Measurements from ENCODE around the gene CPT1B.

CPT1B gene

GRCh38 chr22:50576806-50577696 lies 1.2 kb downstream of the CPT1B start:
- Histone ChIP-seq H3K9me3 (replicated peaks in 1 of 2; ENCODE audit: control insufficient read depth in 2 of 2, insufficient read depth in 1 of 2, low read depth in 1 of 2, low read length in 2 of 2) (no peaks in the 10 kb centered on the region), H3K18ac (ENCODE audit: low read length) (no peak overlapping the region), H3K14ac (ENCODE audit: low read length) (no peak overlapping the region), H2BK5ac (ENCODE audit: low read length) (no peak overlapping the region), H3K79me1 (ENCODE audit: low read depth, low read length) (peaks cover 8% of the 10 kb centered on the region), H2AFZ (ENCODE audit: low read length) (no peak overlapping the region), H3K27me3 (ENCODE audit: control insufficient read depth in 3 of 3, insufficient read depth in 3 of 3, low read depth in 1 of 3, low read length in 3 of 3) (no peaks in the 10 kb centered on the region), H2AK5ac (ENCODE audit: low read depth, low read length) (no peak overlapping the region), H4K91ac (ENCODE audit: low read depth, low read length, poor library complexity) (no peak overlapping the region), H2BK12ac (ENCODE audit: low read length) (no peak overlapping the region), H3K4ac (ENCODE audit: low read length) (no peak overlapping the region), H3K9ac (ENCODE audit: low read depth, low read length, poor library complexity) (no peak overlapping the region), H3K4me3 (ENCODE audit: low read length in 2 of 2) (no peak overlapping the region), H3K4me1 (ENCODE audit: control insufficient read depth in 2 of 2, insufficient read depth in 1 of 2, low read depth in 1 of 2, low read length in 2 of 2) (peaks cover 0 to 4% of the 10 kb centered on the region in 2 donors), H3K4me2 (ENCODE audit: insufficient read depth, low read length, poor library complexity, severe bottlenecking) (no peak overlapping the region), H4K8ac (ENCODE audit: low read depth, low read length) (peak overlapping the region; percentile 72), H3K36me3 (replicated peaks in 1 of 2; ENCODE audit: control insufficient read depth in 2 of 2, insufficient read depth in 2 of 2, low read length in 2 of 2) (peaks cover 50 to 66% of the 10 kb centered on the region in 2 donors), H2BK120ac (ENCODE audit: low read depth, low read length) (no peak overlapping the region), H3K27ac (replicated peaks; ENCODE audit: low read length) (no peak overlapping the region), H2BK15ac (ENCODE audit: low read length) (no peak overlapping the region), H3K23ac (ENCODE audit: low read depth, low read length, poor library complexity) (peak overlapping the region; percentile 70)
- no peak for DNase-seq (ENCODE audit: low spot score)
- no CpG with 5 or more reads among the region's 18 CpGs for WGBS, 2 donors (ENCODE audit: extremely low coverage in 2 of 2, insufficient read length in 2 of 2, insufficient replicate concordance in 1 of 2)

- H3K4ac ChIP-seq (ENCODE audit: low read length), result no peak overlapping the region
- no peak overlapping the region for H2BK12ac ChIP-seq (ENCODE audit: low read length)
- H2BK5ac ChIP-seq (ENCODE audit: low read length), result no peak overlapping the region
- H3K4me3 ChIP-seq (ENCODE audit: low read length in 2 of 2), result no peak overlapping the region
- H2BK120ac ChIP-seq (ENCODE audit: low read depth, low read length), result no peak overlapping the region
- H3K79me1 ChIP-seq (ENCODE audit: low read depth, low read length), result peaks cover 4% of the 10 kb centered on the region
- no peaks in the 10 kb centered on the region for H3K4me1 ChIP-seq (ENCODE audit: control insufficient read depth in 2 of 2, insufficient read depth in 1 of 2, low read depth in 1 of 2, low read length in 2 of 2)
- no peak overlapping the region for H3K27ac ChIP-seq (replicated peaks; ENCODE audit: low read length)
- no peak overlapping the region for H3K23ac ChIP-seq (ENCODE audit: low read depth, low read length, poor library complexity)
- H4K91ac ChIP-seq (ENCODE audit: low read depth, low read length, poor library complexity), result no peak overlapping the region
- H3K9ac ChIP-seq (ENCODE audit: low read depth, low read length, poor library complexity), result no peak overlapping the region
- no CpG with 5 or more reads among the region's 5 CpGs for WGBS, 2 donors (ENCODE audit: extremely low coverage in 2 of 2, insufficient read length in 2 of 2, insufficient replicate concordance in 1 of 2)
- no peak overlapping the region for H2AFZ ChIP-seq (ENCODE audit: low read length)
- no peak overlapping the region for H4K8ac ChIP-seq (ENCODE audit: low read depth, low read length)
- H2BK15ac ChIP-seq (ENCODE audit: low read length), result no peak overlapping the region
- no peak overlapping the region for H3K4me2 ChIP-seq (ENCODE audit: insufficient read depth, low read length, poor library complexity, severe bottlenecking)
- DNase-seq (ENCODE audit: low spot score), result no peak
- H2AK5ac ChIP-seq (ENCODE audit: low read depth, low read length), result no peak overlapping the region
- H3K18ac ChIP-seq (ENCODE audit: low read length), result no peak overlapping the region
- peaks cover 59 to 73% of the 10 kb centered on the region in 2 donors for H3K36me3 ChIP-seq (replicated peaks in 1 of 2; ENCODE audit: control insufficient read depth in 2 of 2, insufficient read depth in 2 of 2, low read length in 2 of 2)
- no peak overlapping the region for H3K14ac ChIP-seq (ENCODE audit: low read length)
- H3K9me3 ChIP-seq (replicated peaks in 1 of 2; ENCODE audit: control insufficient read depth in 2 of 2, insufficient read depth in 1 of 2, low read depth in 1 of 2, low read length in 2 of 2), result no peaks in the 10 kb centered on the region
- no peaks in the 10 kb centered on the region for H3K27me3 ChIP-seq (ENCODE audit: control insufficient read depth in 3 of 3, insufficient read depth in 3 of 3, low read depth in 1 of 3, low read length in 3 of 3)
These were observed 2.2 kb downstream of the CPT1B start for GRCh38 chr22:50576070-50576469.

- Histone ChIP-seq H3K9ac (ENCODE audit: low read depth, low read length, poor library complexity) (no peak overlapping the region), H2AFZ (ENCODE audit: low read length) (no peak overlapping the region), H4K8ac (ENCODE audit: low read depth, low read length) (no peak overlapping the region), H3K4me1 (ENCODE audit: control insufficient read depth in 2 of 2, insufficient read depth in 1 of 2, low read depth in 1 of 2, low read length in 2 of 2) (no peaks in the 10 kb centered on the region), H2AK5ac (ENCODE audit: low read depth, low read length) (no peak overlapping the region), H3K36me3 (replicated peaks in 1 of 2; ENCODE audit: control insufficient read depth in 2 of 2, insufficient read depth in 2 of 2, low read length in 2 of 2) (peaks cover 64 to 75% of the 10 kb centered on the region in 2 donors), H2BK15ac (ENCODE audit: low read length) (no peak overlapping the region), H3K14ac (ENCODE audit: low read length) (no peak overlapping the region), H3K27me3 (ENCODE audit: control insufficient read depth in 3 of 3, insufficient read depth in 3 of 3, low read depth in 1 of 3, low read length in 3 of 3) (no peaks in the 10 kb centered on the region), H3K4ac (ENCODE audit: low read length) (no peak overlapping the region), H2BK5ac (ENCODE audit: low read length) (no peak overlapping the region), H3K27ac (replicated peaks; ENCODE audit: low read length) (no peak overlapping the region), H3K9me3 (replicated peaks in 1 of 2; ENCODE audit: control insufficient read depth in 2 of 2, insufficient read depth in 1 of 2, low read depth in 1 of 2, low read length in 2 of 2) (no peaks in the 10 kb centered on the region), H4K91ac (ENCODE audit: low read depth, low read length, poor library complexity) (no peak overlapping the region), H3K4me2 (ENCODE audit: insufficient read depth, low read length, poor library complexity, severe bottlenecking) (no peak overlapping the region), H2BK120ac (ENCODE audit: low read depth, low read length) (no peak overlapping the region), H3K79me1 (ENCODE audit: low read depth, low read length) (peaks cover 4% of the 10 kb centered on the region), H3K4me3 (ENCODE audit: low read length in 2 of 2) (no peak overlapping the region), H3K18ac (ENCODE audit: low read length) (no peak overlapping the region), H3K23ac (ENCODE audit: low read depth, low read length, poor library complexity) (no peak overlapping the region), H2BK12ac (ENCODE audit: low read length) (no peak overlapping the region)
- no peak for DNase-seq (ENCODE audit: low spot score)
- WGBS, 2 donors (ENCODE audit: extremely low coverage in 2 of 2, insufficient read length in 2 of 2, insufficient replicate concordance in 1 of 2), result no CpG with 5 or more reads among the region's 8 CpGs
These were observed 2.7 kb downstream of the CPT1B start for GRCh38 chr22:50575426-50575941.

- Histone ChIP-seq H3K4me3 (ENCODE audit: low read length in 2 of 2) (no peak overlapping the region), H3K27me3 (ENCODE audit: control insufficient read depth in 3 of 3, insufficient read depth in 3 of 3, low read depth in 1 of 3, low read length in 3 of 3) (no peaks in the 10 kb centered on the region), H3K36me3 (replicated peaks in 1 of 2; ENCODE audit: control insufficient read depth in 2 of 2, insufficient read depth in 2 of 2, low read length in 2 of 2) (peaks cover 64 to 75% of the 10 kb centered on the region in 2 donors), H2AFZ (ENCODE audit: low read length) (no peak overlapping the region), H3K14ac (ENCODE audit: low read length) (no peak overlapping the region), H2BK15ac (ENCODE audit: low read length) (no peak overlapping the region), H3K4me1 (ENCODE audit: control insufficient read depth in 2 of 2, insufficient read depth in 1 of 2, low read depth in 1 of 2, low read length in 2 of 2) (no peaks in the 10 kb centered on the region), H3K18ac (ENCODE audit: low read length) (no peak overlapping the region), H3K4me2 (ENCODE audit: insufficient read depth, low read length, poor library complexity, severe bottlenecking) (no peak overlapping the region), H4K8ac (ENCODE audit: low read depth, low read length) (no peak overlapping the region), H3K79me1 (ENCODE audit: low read depth, low read length) (peaks cover 4% of the 10 kb centered on the region), H3K27ac (replicated peaks; ENCODE audit: low read length) (no peak overlapping the region), H2BK5ac (ENCODE audit: low read length) (no peak overlapping the region), H3K23ac (ENCODE audit: low read depth, low read length, poor library complexity) (no peak overlapping the region), H3K4ac (ENCODE audit: low read length) (peak overlapping the region; percentile 37), H2BK120ac (ENCODE audit: low read depth, low read length) (no peak overlapping the region), H2AK5ac (ENCODE audit: low read depth, low read length) (no peak overlapping the region), H3K9me3 (replicated peaks in 1 of 2; ENCODE audit: control insufficient read depth in 2 of 2, insufficient read depth in 1 of 2, low read depth in 1 of 2, low read length in 2 of 2) (no peaks in the 10 kb centered on the region), H2BK12ac (ENCODE audit: low read length) (no peak overlapping the region), H3K9ac (ENCODE audit: low read depth, low read length, poor library complexity) (no peak overlapping the region), H4K91ac (ENCODE audit: low read depth, low read length, poor library complexity) (no peak overlapping the region)
- no CpG with 5 or more reads among the region's 11 CpGs for WGBS, 2 donors (ENCODE audit: extremely low coverage in 2 of 2, insufficient read length in 2 of 2, insufficient replicate concordance in 1 of 2)
- DNase-seq (ENCODE audit: low spot score), result no peak
These were observed 3.9 kb downstream of the CPT1B start for GRCh38 chr22:50574383-50574755.
